IMR-90 (cell line): Measurements from ENCODE around the gene GRM4. TPM values are rescaled to one million over a fixed set of nuclear protein-coding genes. Genes with fewer than 3 reads are reported as not detected.

ENCODE experiments used
- ATAC-seq: fragments of 200-7000 bp; cut with Tn5 transposase; 2 replicates; pipeline ENCODE4 v1.9.1; 2020; ENCODE audit warnings: low read depth, mild to moderate bottlenecking, moderate library complexity
- BruUV-seq: library from RNA; stranded (reverse); fragments of 400-500 nt; replicated peaks from 2 replicates; lab custom pipeline; 2021; lab: Mats Ljungman, UMichigan
- CTCF ChIA-PET: fragments of 300-600 bp; formaldehyde crosslinking; extraction: SDS; loops from one replicate; lab custom pipeline; 2021; ENCODE audit warnings: antibody characterized with exemption; lab: Yijun Ruan, JAX
- POLR2A ChIA-PET: fragments of 300-600 bp; sonication (Branson Sonifier 250); formaldehyde crosslinking; loops from one replicate; lab custom pipeline; 2022; ENCODE audit warnings: antibody characterized with exemption; ENCODE audit not compliant: unreplicated experiment; lab: Charles Lee
- DNase-seq: peaks from one replicate; pipeline ENCODE4 v3.0.0; 2013
- H2AFZ ChIP-seq: replicated peaks from 2 replicates; pipeline ENCODE3; 2013; ENCODE audit warnings: low read length, mild to moderate bottlenecking; ENCODE audit not compliant: poor library complexity
- H2AK5ac ChIP-seq: 2 replicates; pipeline ENCODE4 v1.6.1; 2013; ENCODE audit warnings: low read depth, low read length, inconsistent platforms
- H2AK9ac ChIP-seq: replicated peaks from 2 replicates; pipeline ENCODE3; 2013; ENCODE audit warnings: mild to moderate bottlenecking, low read depth, low read length, moderate library complexity; ENCODE audit not compliant: poor library complexity
- H2BK120ac ChIP-seq: 2 replicates; pipeline ENCODE4 v1.6.1; 2013; ENCODE audit warnings: low read depth, low read length, inconsistent platforms
- H2BK15ac ChIP-seq: 3 replicates; pipeline ENCODE4 v1.6.1; 2013; ENCODE audit warnings: low read depth, low read length, inconsistent platforms
- H2BK20ac ChIP-seq: 2 replicates; pipeline ENCODE4 v1.6.1; 2013; ENCODE audit warnings: low read depth, mild to moderate bottlenecking, inconsistent platforms, low read length, moderate library complexity
- H2BK5ac ChIP-seq: 2 replicates; pipeline ENCODE4 v1.6.1; 2013; ENCODE audit warnings: mild to moderate bottlenecking, low read depth, low read length, inconsistent platforms; ENCODE audit not compliant: poor library complexity, severe bottlenecking
- H3K14ac ChIP-seq: replicated peaks from 2 replicates; pipeline ENCODE4 v1.6.1; 2013; ENCODE audit warnings: low read depth, low read length, inconsistent platforms
- H3K18ac ChIP-seq: 2 replicates; pipeline ENCODE4 v1.6.1; 2013; ENCODE audit warnings: low read depth, low read length, control low read depth
- H3K23ac ChIP-seq: 2 replicates; pipeline ENCODE4 v1.6.1; 2013; ENCODE audit warnings: low read depth, low read length, inconsistent platforms
- H3K27ac ChIP-seq: 2 replicates; pipeline ENCODE4 v1.5.1; 2013; ENCODE audit warnings: mild to moderate bottlenecking, control low read depth, low read length; ENCODE audit not compliant: insufficient read depth
- H3K27me3 ChIP-seq: 2 replicates; pipeline ENCODE4 v1.6.1; 2013; ENCODE audit warnings: low read length; ENCODE audit not compliant: control insufficient read depth, insufficient read depth
- H3K36me3 ChIP-seq: 2 replicates; pipeline ENCODE4 v1.6.1; 2013; ENCODE audit warnings: low read length, mixed read lengths; ENCODE audit not compliant: control insufficient read depth, insufficient read depth
- H3K4ac ChIP-seq: 2 replicates; pipeline ENCODE4 v1.6.1; 2013; ENCODE audit warnings: low read depth, low read length, inconsistent platforms
- H3K4me1 ChIP-seq: 2 replicates; pipeline ENCODE4 v1.6.1; 2013; ENCODE audit warnings: low read length, mixed read lengths; ENCODE audit not compliant: control insufficient read depth, insufficient read depth
- H3K4me2 ChIP-seq: 2 replicates; pipeline ENCODE4 v1.6.1; 2013; ENCODE audit warnings: low read depth, mild to moderate bottlenecking, control low read depth, low read length, moderate library complexity
- H3K4me3 ChIP-seq: 2 replicates; pipeline ENCODE4 v1.5.1; 2013; ENCODE audit warnings: low read depth, mild to moderate bottlenecking, control low read depth, low read length, moderate library complexity; ENCODE audit not compliant: insufficient read depth
- H3K56ac ChIP-seq: 2 replicates; pipeline ENCODE4 v1.6.1; 2013; ENCODE audit warnings: low read length, inconsistent platforms; ENCODE audit not compliant: insufficient read depth; ENCODE audit errors: extremely low read depth
- H3K79me1 ChIP-seq, 2 experiments: 2 replicates each; pipeline ENCODE4 v1.6.1; 2013; ENCODE audit warnings: low read length in 2 of 2, inconsistent platforms in 1 of 2, low read depth in 1 of 2
- H3K9ac ChIP-seq: 2 replicates; pipeline ENCODE4 v1.6.1; 2013; ENCODE audit warnings: low read depth, low read length, control low read depth
- H3K9me1 ChIP-seq: 2 replicates; pipeline ENCODE4 v1.6.1; 2013; ENCODE audit warnings: low read length, inconsistent platforms; ENCODE audit not compliant: insufficient read depth
- H3K9me3 ChIP-seq: 2 replicates; pipeline ENCODE4 v1.6.1; 2013; ENCODE audit warnings: low read length; ENCODE audit not compliant: control insufficient read depth, insufficient read depth
- H4K20me1 ChIP-seq: 2 replicates; pipeline ENCODE4 v1.6.1; 2013; ENCODE audit warnings: low read length, inconsistent platforms; ENCODE audit not compliant: insufficient read depth
- H4K5ac ChIP-seq: 2 replicates; pipeline ENCODE4 v1.6.1; 2013; ENCODE audit warnings: mild to moderate bottlenecking, low read depth, low read length, control low read depth
- H4K8ac ChIP-seq, 2 experiments: 2 replicates each; pipeline ENCODE4 v1.6.1; 2013; ENCODE audit warnings: low read depth in 2 of 2, low read length in 2 of 2, control low read depth in 1 of 2, inconsistent platforms in 1 of 2
- H4K91ac ChIP-seq: 2 replicates; pipeline ENCODE4 v1.6.1; 2013; ENCODE audit warnings: low read depth, low read length, inconsistent platforms; ENCODE audit not compliant: insufficient read depth
- BHLHE40 ChIP-seq: fragments of 150-350 bp; IDR thresholded peaks from 2 replicates; pipeline ENCODE4 v1.6.1; 2016; ENCODE audit warnings: mild to moderate bottlenecking, low read depth, low read length
- MAZ ChIP-seq: IDR thresholded peaks from 2 replicates; pipeline ENCODE4 v1.6.1; 2012; ENCODE audit warnings: low read depth, mild to moderate bottlenecking, low read length, improper control_type of control experiment, moderate library complexity, borderline replicate concordance
- RAD21 ChIP-seq: IDR thresholded peaks from 2 replicates; pipeline ENCODE4 v1.6.1; 2012; ENCODE audit warnings: low read length, improper control_type of control experiment
- RCOR1 ChIP-seq: IDR thresholded peaks from 2 replicates; pipeline ENCODE4 v1.6.1; 2012; ENCODE audit warnings: mild to moderate bottlenecking, low read length, improper control_type of control experiment; ENCODE audit not compliant: insufficient replicate concordance
- WGBS, 2 experiments: methylation state at CpG; one replicate each; pipeline versions ENCODE4 v1.1.5 to v1.1.7; 2013; ENCODE audit warnings: missing lambda C conversion rate in 2 of 2; ENCODE audit not compliant: insufficient read length in 1 of 2; ENCODE audit errors: extremely low coverage in 2 of 2; 5-methylcytosine and 5-hydroxymethylcytosine counted together
- dilution Hi-C: fragments of 300-500 bp; cut with HindIII; formaldehyde crosslinking; loops from one replicate; pipeline ENCODE4 v1.14.3; 2018; ENCODE audit warnings: low sequenced_read_pairs; ENCODE audit not compliant: unreplicated experiment
- in situ Hi-C: fragments of 300-500 bp; cut with MboI; formaldehyde crosslinking; loops from 3 replicates; pipeline ENCODE4 v1.14.3; 2019; ENCODE audit warnings: low sequenced_read_pairs, inconsistent platforms, mixed read lengths
- intact Hi-C: fragments of 100-400 bp; cut with micrococcal nuclease; formaldehyde crosslinking; loops from 2 replicates; pipeline ENCODE4 v1.10.0; 2022
- polyA plus RNA-seq, 3 experiments: library from polyadenylated mRNA; depleted of rRNA; stranded (reverse); fragments of >200 nt; gene quantifications; 2 replicates each; pipeline ENCODE4 v1.2.3, GENCODE V29; 2012; ENCODE audit warnings: low replicate concordance in 1 of 3
- total RNA-seq: library from RNA; depleted of rRNA; stranded (reverse); fragments of >200 nt; gene quantifications from 2 replicates; pipeline ENCODE4 v1.2.3, GENCODE V29; 2012

Gene GRM4
- total and polyA plus RNA-seq, 2 of the 4 experiments (the other 2 are of a cell fraction): 0.02 TPM; not detected in 1

- in situ Hi-C loops: no loop called here
- H3K36me3 ChIP-seq: no peaks in the 10 kb centered on the region
- dilution Hi-C loops: no loop called here
- no peak overlapping the region for H3K27ac ChIP-seq
- no peak overlapping the region for H4K8ac ChIP-seq
- H3K23ac ChIP-seq: no peak overlapping the region
- no peaks in the 10 kb centered on the region for H3K4me1 ChIP-seq
- H3K56ac ChIP-seq: no peak overlapping the region
- H3K4ac ChIP-seq: no peak overlapping the region
- 67% methylated on average over 5 of the region's 13 CpGs; no CpG with 5 or more reads in 1 of the 2 experiments for WGBS, 2 experiments
- H2BK5ac ChIP-seq: no peak overlapping the region
- ChIA-PET POLR2A (no interaction called here), CTCF (interaction anchor here (0.7 kb wide), 1 partner anchor 123 kb away, joined by 3 read pairs; no protein-coding TSS in a partner anchor)
- H2AK9ac ChIP-seq: no peak overlapping the region
- H4K91ac ChIP-seq: no peak overlapping the region
- no peak for DNase-seq
- no peak overlapping the region for H2BK120ac ChIP-seq
- intact Hi-C loops: no loop called here
- H3K4me3 ChIP-seq: no peak overlapping the region
- H4K5ac ChIP-seq: no peak overlapping the region
- ATAC-seq: no peak
- H3K14ac ChIP-seq: no peak overlapping the region
- no peak overlapping the region for H3K9ac ChIP-seq
- no peaks in the 10 kb centered on the region for H3K9me1 ChIP-seq
- no peak overlapping the region for H2BK15ac ChIP-seq
- TF ChIP-seq BHLHE40: no peak
- TF ChIP-seq RCOR1: no peak
- TF ChIP-seq MAZ: no peak
- TF ChIP-seq RAD21: no peak
- no peak overlapping the region for H3K4me2 ChIP-seq
- no TSS peak for BruUV-seq
- no peak overlapping the region for H3K18ac ChIP-seq
- H2AFZ ChIP-seq: no peak overlapping the region
- H3K79me1 ChIP-seq: no peaks in the 10 kb centered on the region
- H2AK5ac ChIP-seq: no peak overlapping the region
- no peaks in the 10 kb centered on the region for H3K9me3 ChIP-seq
- no peak overlapping the region for H2BK20ac ChIP-seq
- no peaks in the 10 kb centered on the region for H4K20me1 ChIP-seq
- H3K27me3 ChIP-seq: peaks cover 40% of the 10 kb centered on the region
Measured at GRCh38 chr6:33992191-33992590, 153.7 kb downstream of the GRM4 start.
